Naive thymus-derived CD4-positive, alpha-beta T cell (primary cell): Measurements from ENCODE around the gene CCDC85C. TPM values are rescaled to one million over a fixed set of nuclear protein-coding genes. Genes with fewer than 3 reads are reported as not detected.

Source experiments
- ATAC-seq: fragments of 150-1000 bp; cut with Tn5 transposase; 2 replicates; pipeline ENCODE4 v1.10.0; 2021; ENCODE audit warnings: mild to moderate bottlenecking, moderate library complexity
- CTCF ChIA-PET: fragments of 350-600 bp; sonication (Branson Sonifier 250); formaldehyde crosslinking; loops from one replicate; lab custom pipeline; 2021; ENCODE audit warnings: antibody characterized with exemption; lab: Charles Lee
- POLR2A ChIA-PET: fragments of 350-600 bp; sonication (Branson Sonifier 250); formaldehyde crosslinking; loops from one replicate; lab custom pipeline; 2021; ENCODE audit warnings: antibody characterized with exemption, inconsistent platforms; lab: Charles Lee
- DNase-seq, 9 donors: peaks; one replicate each; pipeline versions ENCODE4 v3.0.0 to v3.0.0-alpha.2; 2020 to 2022; ENCODE audit warnings: mixed read lengths in 1 of 9
- H3K27ac ChIP-seq: one replicate; pipeline ENCODE4 v1.7.0; 2013; ENCODE audit warnings: mild to moderate bottlenecking, low read depth, low read length, moderate library complexity
- H3K27me3 ChIP-seq, 2 donors: one replicate each; pipeline ENCODE4 v1.7.0; 2013; ENCODE audit warnings: low read length in 2 of 2, mild to moderate bottlenecking in 2 of 2, moderate library complexity in 2 of 2; ENCODE audit not compliant: control insufficient read depth in 2 of 2, insufficient read depth in 2 of 2
- H3K36me3 ChIP-seq, 3 experiments: 1 replicate in 2 of 3; 2 replicates in 1 of 3; pipeline ENCODE4 v1.7.0; 2013; ENCODE audit warnings: low read length in 3 of 3, mild to moderate bottlenecking in 3 of 3, moderate library complexity in 1 of 3; ENCODE audit not compliant: insufficient read depth in 3 of 3, control insufficient read depth in 2 of 3
- H3K4me1 ChIP-seq, 2 donors: one replicate each; pipeline ENCODE4 v1.7.0; 2013; ENCODE audit warnings: low read length in 2 of 2, mild to moderate bottlenecking in 2 of 2, moderate library complexity in 1 of 2; ENCODE audit not compliant: control insufficient read depth in 2 of 2, insufficient read depth in 2 of 2
- H3K4me3 ChIP-seq: 2 replicates; pipeline ENCODE4 v1.7.0; 2013; ENCODE audit warnings: mild to moderate bottlenecking, low read length
- H3K9me3 ChIP-seq, 3 experiments: 1 replicate in 2 of 3; 2 replicates in 1 of 3; pipeline ENCODE4 v1.7.0; 2013; ENCODE audit warnings: low read length in 3 of 3; ENCODE audit not compliant: control insufficient read depth in 2 of 3
- H3K27ac Mint-ChIP-seq, 9 donors: one replicate each; pipeline ENCODE4 v1.8.0; 2020 to 2022; ENCODE audit warnings: mixed read lengths in 9 of 9, mild to moderate bottlenecking in 8 of 9, moderate library complexity in 5 of 9, inconsistent platforms in 2 of 9
- H3K27me3 Mint-ChIP-seq, 5 donors: one replicate each; pipeline ENCODE4 v1.8.0; 2021 to 2022; ENCODE audit warnings: mixed read lengths in 5 of 5, mild to moderate bottlenecking in 1 of 5
- H3K36me3 Mint-ChIP-seq, 5 donors: one replicate each; pipeline ENCODE4 v1.8.0; 2020 to 2022; ENCODE audit warnings: mixed read lengths in 5 of 5, mild to moderate bottlenecking in 3 of 5, inconsistent platforms in 1 of 5
- H3K4me1 Mint-ChIP-seq, 7 donors: one replicate each; pipeline ENCODE4 v1.8.0; 2020 to 2022; ENCODE audit warnings: mixed read lengths in 7 of 7, mild to moderate bottlenecking in 3 of 7, inconsistent platforms in 1 of 7
- H3K4me3 Mint-ChIP-seq, 10 donors: one replicate each; pipeline ENCODE4 v1.8.0; 2020 to 2022; ENCODE audit warnings: mild to moderate bottlenecking in 10 of 10, mixed read lengths in 10 of 10, moderate library complexity in 6 of 10, inconsistent platforms in 2 of 10
- H3K9me3 Mint-ChIP-seq, 11 donors: one replicate each; pipeline ENCODE4 v1.8.0; 2020 to 2022; ENCODE audit warnings: mixed read lengths in 11 of 11, mild to moderate bottlenecking in 4 of 11, inconsistent platforms in 1 of 11, moderate library complexity in 1 of 11
- intact Hi-C, 2 donors: fragments of 100-400 bp; cut with micrococcal nuclease; formaldehyde crosslinking; loops; one replicate each; pipeline ENCODE4 v1.15.1; 2023
- polyA plus RNA-seq, 2 donors: library from polyadenylated mRNA; unstranded; fragments of 300-500 nt; fragmentation: Illumina TruSeq; gene quantifications; one replicate each; pipeline ENCODE4 v1.2.3, GENCODE V29; 2021
- total RNA-seq, 6 experiments: library from RNA in 5 of 6; stranded (reverse) in 5 of 6; gene quantifications; 1 replicate in 5 of 6; 2 replicates in 1 of 6; pipeline ENCODE4 v1.2.3 and lab custom pipeline; 2021 to 2026

The CCDC85C gene
- total and polyA plus RNA-seq, 7 experiments from 2014 or later = 0.76 to 9.9 (median 7.8) TPM

- POLR2A ChIA-PET = no interaction called here
- intact Hi-C loops = no loop called here
- H3K4me3 Mint-ChIP-seq = no peak overlapping the region
- Histone ChIP-seq H3K4me3 (no peak overlapping the region), H3K27ac (no peak overlapping the region), H3K36me3 (peaks cover 0 to 31% (median 10%) of the 10 kb centered on the region in 3 experiments), H3K4me1 (peaks cover 3 to 10% of the 10 kb centered on the region in 2 donors), H3K9me3 (no peaks in the 10 kb centered on the region), H3K27me3 (no peaks in the 10 kb centered on the region)
- peak overlapping the region in 1 of 9 donors; percentile 3 for H3K27ac Mint-ChIP-seq
- H3K27me3 Mint-ChIP-seq = no peaks in the 10 kb centered on the region
- no peak for DNase-seq
- no peak for ATAC-seq
- no peaks in the 10 kb centered on the region for H3K9me3 Mint-ChIP-seq
- CTCF ChIA-PET = no interaction called here
- H3K4me1 Mint-ChIP-seq = peaks cover 22 to 83% (median 46%) of the 10 kb centered on the region in 7 donors
- peaks cover 8 to 26% (median 15%) of the 10 kb centered on the region in 5 donors for H3K36me3 Mint-ChIP-seq
Observed at GRCh38 chr14:99466758-99467157, 137.2 kb downstream of the CCDC85C start.

DNA sequence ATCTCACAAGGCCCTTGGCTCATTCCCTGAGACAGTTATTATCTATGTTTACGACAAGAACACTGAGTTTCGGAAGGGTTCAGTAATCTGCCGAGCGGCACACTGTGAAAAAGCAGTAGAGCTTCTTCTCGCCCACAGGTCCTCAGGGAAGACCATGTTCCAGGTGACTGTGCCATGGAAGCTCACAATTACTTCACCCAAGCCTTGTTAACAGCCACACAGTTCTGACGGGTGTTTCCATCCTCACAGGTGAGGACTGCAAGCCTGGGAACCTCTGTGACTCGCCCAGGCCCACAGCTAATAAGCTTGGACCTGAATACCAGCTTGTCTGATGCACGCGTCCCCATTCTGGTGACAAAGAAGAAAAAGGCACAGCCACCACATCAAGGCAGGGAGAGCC lies 138.7 kb downstream of the CCDC85C start:
- POLR2A ChIA-PET = no interaction called here
- intact Hi-C loops = no loop called here
- peaks cover 11 to 37% (median 18%) of the 10 kb centered on the region in 5 donors for H3K36me3 Mint-ChIP-seq
- no peaks in the 10 kb centered on the region for H3K9me3 Mint-ChIP-seq
- CTCF ChIA-PET = no interaction called here
- Histone ChIP-seq H3K36me3 (peaks cover 5 to 41% (median 10%) of the 10 kb centered on the region in 3 experiments), H3K27me3 (no peaks in the 10 kb centered on the region), H3K27ac (no peak overlapping the region), H3K9me3 (no peaks in the 10 kb centered on the region), H3K4me3 (no peak overlapping the region), H3K4me1 (peaks cover 3 to 10% of the 10 kb centered on the region in 2 donors)
- H3K27me3 Mint-ChIP-seq = no peaks in the 10 kb centered on the region
- DNase-seq = no peak
- H3K4me3 Mint-ChIP-seq = no peak overlapping the region
- H3K4me1 Mint-ChIP-seq = peaks cover 22 to 82% (median 37%) of the 10 kb centered on the region in 7 donors
- no peak overlapping the region for H3K27ac Mint-ChIP-seq
- no peak for ATAC-seq

- Mint-ChIP-seq H3K4me1 (peaks cover 22 to 70% (median 25%) of the 10 kb centered on the region in 7 donors), H3K36me3 (peaks cover 14 to 47% (median 20%) of the 10 kb centered on the region in 5 donors), H3K27ac (no peak overlapping the region), H3K4me3 (no peak overlapping the region), H3K9me3 (no peaks in the 10 kb centered on the region), H3K27me3 (no peaks in the 10 kb centered on the region)
- Histone ChIP-seq H3K36me3 (peaks cover 7 to 49% (median 10%) of the 10 kb centered on the region in 3 experiments), H3K4me3 (no peak overlapping the region), H3K4me1 (peaks cover 3 to 10% of the 10 kb centered on the region in 2 donors), H3K9me3 (no peaks in the 10 kb centered on the region), H3K27me3 (no peaks in the 10 kb centered on the region), H3K27ac (no peak overlapping the region)
- DNase-seq (no peak), ATAC-seq (no peak)
- intact Hi-C loops = no loop called here
- ChIA-PET POLR2A (no interaction called here), CTCF (no interaction called here)
Observed at GRCh38 chr14:99463974-99464373, 140.0 kb downstream of the CCDC85C start.

DNA sequence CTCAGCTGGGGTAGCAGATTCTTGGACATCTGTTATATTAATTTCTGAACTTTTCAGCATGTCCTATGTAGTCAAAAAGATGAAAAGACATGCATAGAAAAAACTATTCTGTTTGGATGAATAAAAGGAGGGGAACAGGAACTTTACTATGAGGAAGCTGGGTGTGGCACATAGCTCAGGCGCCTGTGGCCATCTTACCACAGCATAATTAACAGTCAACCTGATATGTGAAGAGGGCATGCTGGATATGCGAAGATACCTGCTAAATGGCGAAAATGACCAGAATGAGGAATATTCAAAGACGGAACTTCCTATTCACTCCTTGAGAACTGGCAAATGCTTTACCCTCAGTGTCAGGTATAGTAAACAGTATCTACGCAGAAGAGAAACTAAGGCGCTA lies 141.8 kb downstream of the CCDC85C start:
- ChIA-PET CTCF (no interaction called here), POLR2A (interaction anchor here (1.1 kb wide), 1 partner anchor 19 kb away, joined by 3 read pairs; the partner anchor contains the start of genes CCNK and SETD3)
- Histone ChIP-seq H3K4me3 (no peak overlapping the region), H3K36me3 (peaks cover 11 to 58% (median 15%) of the 10 kb centered on the region in 3 experiments), H3K27me3 (no peaks in the 10 kb centered on the region), H3K27ac (no peak overlapping the region), H3K9me3 (no peaks in the 10 kb centered on the region), H3K4me1 (no peaks in the 10 kb centered on the region)
- Mint-ChIP-seq H3K4me3 (no peak overlapping the region), H3K27ac (peak overlapping the region in 3 of 9 donors; percentile 41 to 73 (median 48)), H3K4me1 (peaks cover 8 to 52% (median 9%) of the 10 kb centered on the region in 7 donors), H3K36me3 (peaks cover 16 to 57% (median 25%) of the 10 kb centered on the region in 5 donors), H3K27me3 (no peaks in the 10 kb centered on the region), H3K9me3 (no peaks in the 10 kb centered on the region)
- DNase-seq (no peak), ATAC-seq (no peak)
- intact Hi-C loops = no loop called here

DNA sequence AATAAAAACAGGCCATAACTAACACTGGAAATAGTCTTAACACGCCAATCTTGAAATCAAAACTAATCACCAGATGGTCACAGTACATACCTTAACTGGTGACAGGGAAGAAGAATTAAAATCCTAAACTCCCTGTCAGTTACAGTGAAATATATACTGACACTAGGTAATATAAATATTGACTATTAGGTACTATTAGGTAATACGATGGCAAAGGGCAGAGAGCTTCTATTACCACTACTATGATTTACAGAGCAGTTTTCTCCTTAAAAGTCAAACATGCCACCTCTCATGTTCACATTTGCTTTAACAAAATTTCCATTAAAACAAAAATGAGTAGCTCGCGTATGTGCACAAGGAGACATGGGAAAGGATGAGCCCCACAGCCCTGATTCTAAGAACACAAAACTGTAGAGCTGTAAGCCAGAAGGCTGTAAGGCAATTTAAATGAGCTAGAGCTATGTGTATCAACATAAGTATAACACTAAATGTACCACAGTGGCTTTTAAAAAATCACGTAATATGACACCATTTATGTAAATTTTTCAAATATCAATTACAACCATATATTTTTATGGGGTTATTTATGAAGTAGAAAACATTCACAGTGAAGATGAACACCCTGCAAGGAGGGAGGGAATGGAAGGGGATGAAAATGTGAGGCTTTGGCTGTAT lies 142.5 kb downstream of the CCDC85C start:
- Mint-ChIP-seq H3K27ac (peak overlapping the region in 3 of 9 donors; percentile 12 to 48 (median 41)), H3K9me3 (no peaks in the 10 kb centered on the region), H3K4me1 (peaks cover 8 to 46% (median 9%) of the 10 kb centered on the region in 7 donors), H3K36me3 (peaks cover 18 to 63% (median 32%) of the 10 kb centered on the region in 5 donors), H3K27me3 (no peaks in the 10 kb centered on the region), H3K4me3 (no peak overlapping the region)
- no peaks in the 10 kb centered on the region for H3K9me3 ChIP-seq
- ATAC-seq (no peak), DNase-seq (no peak)
- H3K4me3 ChIP-seq = no peak overlapping the region
- ChIA-PET CTCF (no interaction called here), POLR2A (no interaction called here)
- H3K4me1 ChIP-seq = no peaks in the 10 kb centered on the region
- H3K27me3 ChIP-seq = no peaks in the 10 kb centered on the region
- H3K27ac ChIP-seq = no peak overlapping the region
- intact Hi-C loops = no loop called here
- H3K36me3 ChIP-seq = peaks cover 13 to 65% (median 15%) of the 10 kb centered on the region in 3 experiments

DNA sequence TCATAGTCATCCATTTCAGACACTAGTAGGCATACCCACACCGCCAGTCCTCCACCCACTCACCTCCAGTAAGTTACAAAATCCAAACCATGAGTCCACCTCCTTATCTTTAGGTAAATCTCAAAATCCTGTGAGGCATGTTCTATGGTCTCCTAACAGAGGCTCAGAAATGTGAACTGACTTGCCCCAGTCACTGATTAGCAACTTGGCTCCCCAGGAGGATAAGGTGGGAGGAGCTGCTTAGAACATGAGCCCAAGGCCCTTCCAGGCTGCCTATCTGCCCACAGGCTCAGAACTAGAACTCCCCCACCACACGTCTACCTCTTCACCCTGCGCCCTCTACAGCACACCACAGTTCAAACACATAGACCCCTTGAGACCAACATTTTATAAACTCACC lies 143.2 kb downstream of the CCDC85C start:
- Mint-ChIP-seq H3K36me3 (peaks cover 18 to 64% (median 32%) of the 10 kb centered on the region in 5 donors), H3K4me1 (peaks cover 8 to 41% (median 9%) of the 10 kb centered on the region in 7 donors), H3K4me3 (no peak overlapping the region), H3K9me3 (no peaks in the 10 kb centered on the region), H3K27ac (peak overlapping the region in 1 of 9 donors; percentile 16), H3K27me3 (no peaks in the 10 kb centered on the region)
- ChIA-PET CTCF (no interaction called here), POLR2A (no interaction called here)
- peaks cover 13 to 67% (median 15%) of the 10 kb centered on the region in 3 experiments for H3K36me3 ChIP-seq
- intact Hi-C loops = no loop called here
- no peak overlapping the region for H3K4me3 ChIP-seq
- H3K4me1 ChIP-seq = no peaks in the 10 kb centered on the region
- ATAC-seq (no peak), DNase-seq (no peak)
- no peak overlapping the region for H3K27ac ChIP-seq
- H3K27me3 ChIP-seq = no peaks in the 10 kb centered on the region
- no peaks in the 10 kb centered on the region for H3K9me3 ChIP-seq
